Neutrophil (primary cell): Measurements from ENCODE around the gene IFIT1B.

Experiments used
- H3K27ac ChIP-seq: fragments of 200-600 bp; sonication (generic); 2 replicates; pipeline ENCODE4 v1.5.1; 2016; ENCODE audit warnings: mild to moderate bottlenecking, moderate library complexity
- H3K27me3 ChIP-seq: fragments of 200-600 bp; sonication (generic); 2 replicates; pipeline ENCODE4 v1.6.0; 2016; ENCODE audit warnings: mild to moderate bottlenecking
- H3K36me3 ChIP-seq: fragments of 200-600 bp; sonication (generic); 2 replicates; pipeline ENCODE4 v1.5.1; 2017
- H3K4me1 ChIP-seq, 2 experiments: fragments of 200-600 bp in 1 of 2; sonication (generic) in 1 of 2; 1 replicate in 1 of 2; 2 replicates in 1 of 2; pipeline versions ENCODE4 v1.5.1 to v1.6.1; 2013 to 2016; ENCODE audit warnings: low read depth in 1 of 2, low read length in 1 of 2, mild to moderate bottlenecking in 1 of 2, moderate library complexity in 1 of 2; ENCODE audit not compliant: control insufficient read depth in 1 of 2, insufficient read depth in 1 of 2
- H3K4me3 ChIP-seq, 2 experiments: fragments of 200-600 bp in 1 of 2; sonication (generic) in 1 of 2; 1 replicate in 1 of 2; 2 replicates in 1 of 2; pipeline ENCODE4 v1.5.1; 2013 to 2016; ENCODE audit warnings: low read depth in 1 of 2, low read length in 1 of 2, mild to moderate bottlenecking in 1 of 2, moderate library complexity in 1 of 2
- H3K9me3 ChIP-seq: fragments of 200-600 bp; sonication (generic); 2 replicates; pipeline ENCODE4 v1.5.1; 2016
- TF ChIP-seq, protein P1 (sequence below): fragments of 200-600 bp; sonication (generic); IDR thresholded peaks from 2 replicates; pipeline ENCODE4 v1.5.1; 2016; ENCODE audit warnings: antibody characterized with exemption

Gene IFIT1B

GRCh38 chr10:89427629-89428028 is 49.8 kb downstream of the IFIT1B start:
- TF ChIP-seq, protein P1, sequence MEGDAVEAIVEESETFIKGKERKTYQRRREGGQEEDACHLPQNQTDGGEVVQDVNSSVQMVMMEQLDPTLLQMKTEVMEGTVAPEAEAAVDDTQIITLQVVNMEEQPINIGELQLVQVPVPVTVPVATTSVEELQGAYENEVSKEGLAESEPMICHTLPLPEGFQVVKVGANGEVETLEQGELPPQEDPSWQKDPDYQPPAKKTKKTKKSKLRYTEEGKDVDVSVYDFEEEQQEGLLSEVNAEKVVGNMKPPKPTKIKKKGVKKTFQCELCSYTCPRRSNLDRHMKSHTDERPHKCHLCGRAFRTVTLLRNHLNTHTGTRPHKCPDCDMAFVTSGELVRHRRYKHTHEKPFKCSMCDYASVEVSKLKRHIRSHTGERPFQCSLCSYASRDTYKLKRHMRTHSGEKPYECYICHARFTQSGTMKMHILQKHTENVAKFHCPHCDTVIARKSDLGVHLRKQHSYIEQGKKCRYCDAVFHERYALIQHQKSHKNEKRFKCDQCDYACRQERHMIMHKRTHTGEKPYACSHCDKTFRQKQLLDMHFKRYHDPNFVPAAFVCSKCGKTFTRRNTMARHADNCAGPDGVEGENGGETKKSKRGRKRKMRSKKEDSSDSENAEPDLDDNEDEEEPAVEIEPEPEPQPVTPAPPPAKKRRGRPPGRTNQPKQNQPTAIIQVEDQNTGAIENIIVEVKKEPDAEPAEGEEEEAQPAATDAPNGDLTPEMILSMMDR, result no peak
- H3K9me3 ChIP-seq, result no peaks in the 10 kb centered on the region
- H3K27me3 ChIP-seq, result peaks cover 7% of the 10 kb centered on the region
- no peak overlapping the region for H3K4me3 ChIP-seq
- no peak overlapping the region for H3K27ac ChIP-seq
- H3K4me1 ChIP-seq, result no peaks in the 10 kb centered on the region
- H3K36me3 ChIP-seq, result no peaks in the 10 kb centered on the region

GRCh38 chr10:89428877-89429276 is 51.0 kb downstream of the IFIT1B start:
- Histone ChIP-seq H3K36me3 (no peaks in the 10 kb centered on the region), H3K9me3 (no peaks in the 10 kb centered on the region), H3K27me3 (peaks cover 19% of the 10 kb centered on the region), H3K4me3 (no peak overlapping the region), H3K4me1 (no peaks in the 10 kb centered on the region), H3K27ac (no peak overlapping the region)
- TF ChIP-seq, protein P1, result no peak

- no peak overlapping the region for H3K27ac ChIP-seq
- no peaks in the 10 kb centered on the region for H3K36me3 ChIP-seq
- no peak overlapping the region for H3K4me3 ChIP-seq
Measured at GRCh38 chr10:89431977-89432376, 54.1 kb downstream of the IFIT1B start.

More at GRCh38 chr10:89431977-89432376, 54.1 kb downstream of the IFIT1B start:
- Histone ChIP-seq H3K4me1 (no peaks in the 10 kb centered on the region), H3K27me3 (peaks cover 42% of the 10 kb centered on the region), H3K9me3 (no peaks in the 10 kb centered on the region)
- TF ChIP-seq, protein P1, result no peak
